CD14-positive monocyte (primary cell): ENCODE results near the gene PREX1. TPM values are rescaled to one million over a fixed set of nuclear protein-coding genes. Genes with fewer than 3 reads are reported as not detected.

Experiments used
- DNase-seq, 3 donors: peaks; one replicate each; pipeline ENCODE4 v3.0.0-alpha.2; 2011 to 2022
- H2AFZ ChIP-seq: 2 replicates; pipeline ENCODE4 v1.6.0; 2012; ENCODE audit warnings: mild to moderate bottlenecking, low read depth, low read length, inconsistent platforms; ENCODE audit not compliant: insufficient read depth, poor library complexity, severe bottlenecking
- H3K27ac ChIP-seq, 2 donors: 1 replicate in 1 of 2; 2 replicates in 1 of 2; pipeline ENCODE4 v1.5.1; 2012 to 2013; ENCODE audit warnings: low read length in 2 of 2, control low read depth in 1 of 2, inconsistent platforms in 1 of 2, low read depth in 1 of 2, mild to moderate bottlenecking in 1 of 2
- H3K27me3 ChIP-seq, 2 donors: one replicate each; pipeline versions ENCODE4 v1.6.0 to v1.6.1; 2011 to 2013; ENCODE audit warnings: low read length in 2 of 2; ENCODE audit not compliant: control insufficient read depth in 2 of 2, insufficient read depth in 2 of 2
- H3K36me3 ChIP-seq, 2 donors: replicated peaks in 1 of 2; 1 replicate in 1 of 2; 2 replicates in 1 of 2; pipeline versions ENCODE4 v1.5.1 to v1.6.1; 2012 to 2013; ENCODE audit warnings: low read length in 2 of 2, control low read depth in 1 of 2, inconsistent platforms in 1 of 2, mild to moderate bottlenecking in 1 of 2; ENCODE audit not compliant: insufficient read depth in 2 of 2, control insufficient read depth in 1 of 2
- H3K4me1 ChIP-seq, 2 donors: 1 replicate in 1 of 2; 2 replicates in 1 of 2; pipeline versions ENCODE4 v1.5.1 to v1.6.1; 2012 to 2013; ENCODE audit warnings: low read length in 2 of 2, control low read depth in 1 of 2, inconsistent platforms in 1 of 2, mild to moderate bottlenecking in 1 of 2, moderate library complexity in 1 of 2; ENCODE audit not compliant: insufficient read depth in 2 of 2, control insufficient read depth in 1 of 2
- H3K4me2 ChIP-seq: replicated peaks from 2 replicates; pipeline ENCODE3; 2012; ENCODE audit warnings: low read length, moderate library complexity, mild to moderate bottlenecking; ENCODE audit not compliant: poor library complexity, severe bottlenecking; ENCODE audit errors: extremely low read depth
- H3K4me3 ChIP-seq, 3 experiments: fragments of 200-600 bp in 1 of 3; sonication (generic) in 1 of 3; replicated peaks in 1 of 3; 1 replicate in 2 of 3; 2 replicates in 1 of 3; pipeline ENCODE4 v1.5.1; 2011 to 2013; ENCODE audit warnings: low read length in 3 of 3, mild to moderate bottlenecking in 3 of 3, control low read depth in 2 of 3, low read depth in 2 of 3, inconsistent platforms in 1 of 3, moderate library complexity in 1 of 3
- H3K79me2 ChIP-seq: 2 replicates; pipeline ENCODE4 v1.6.0; 2012; ENCODE audit warnings: mild to moderate bottlenecking, control low read depth, inconsistent platforms, low read length, moderate library complexity; ENCODE audit not compliant: insufficient read depth
- H3K9ac ChIP-seq: 2 replicates; pipeline ENCODE4 v1.6.0; 2017; ENCODE audit warnings: low read length, mild to moderate bottlenecking; ENCODE audit not compliant: insufficient read depth, poor library complexity, severe bottlenecking
- H3K9me3 ChIP-seq, 2 donors: replicated peaks in 1 of 2; 1 replicate in 1 of 2; 2 replicates in 1 of 2; pipeline versions ENCODE4 v1.5.1 to v1.6.1; 2012 to 2013; ENCODE audit warnings: low read length in 2 of 2, control low read depth in 1 of 2; ENCODE audit not compliant: control insufficient read depth in 1 of 2, insufficient read depth in 1 of 2
- H4K20me1 ChIP-seq: 2 replicates; pipeline ENCODE4 v1.6.0; 2012; ENCODE audit warnings: mild to moderate bottlenecking, low read length, control low read depth, moderate library complexity; ENCODE audit not compliant: insufficient read depth
- H3K27ac Mint-ChIP-seq, 7 donors: one replicate each; pipeline ENCODE4 v1.8.0; 2020; ENCODE audit warnings: mild to moderate bottlenecking in 7 of 7, mixed read lengths in 7 of 7, moderate library complexity in 6 of 7, inconsistent platforms in 2 of 7
- H3K27me3 Mint-ChIP-seq, 3 donors: one replicate each; pipeline ENCODE4 v1.8.0; 2021 to 2022; ENCODE audit warnings: low read depth in 3 of 3, mild to moderate bottlenecking in 3 of 3, mixed read lengths in 3 of 3, moderate library complexity in 3 of 3, inconsistent platforms in 1 of 3
- H3K36me3 Mint-ChIP-seq, 2 donors: one replicate each; pipeline ENCODE4 v1.8.0; 2020; ENCODE audit warnings: mixed read lengths in 2 of 2, inconsistent platforms in 1 of 2, mild to moderate bottlenecking in 1 of 2
- H3K4me1 Mint-ChIP-seq: one replicate; pipeline ENCODE4 v1.8.0; 2020; ENCODE audit warnings: mild to moderate bottlenecking, mixed read lengths
- H3K4me3 Mint-ChIP-seq, 2 donors: one replicate each; pipeline ENCODE4 v1.8.0; 2020; ENCODE audit warnings: mild to moderate bottlenecking in 2 of 2, mixed read lengths in 2 of 2, moderate library complexity in 1 of 2
- H3K9me3 Mint-ChIP-seq, 7 donors: one replicate each; pipeline ENCODE4 v1.8.0; 2020 to 2022; ENCODE audit warnings: mixed read lengths in 7 of 7, mild to moderate bottlenecking in 6 of 7, moderate library complexity in 6 of 7, inconsistent platforms in 2 of 7
- CTCF ChIP-seq: fragments of 200-600 bp; IDR thresholded peaks from one replicate; pipeline ENCODE4 v1.8.0; 2022; ENCODE audit warnings: antibody characterized with exemption, mild to moderate bottlenecking
- WGBS: methylation state at CpG from one replicate; pipeline ENCODE4 v1.1.5; 2013; ENCODE audit warnings: missing lambda C conversion rate; ENCODE audit not compliant: insufficient coverage; 5-methylcytosine and 5-hydroxymethylcytosine counted together
- intact Hi-C, 2 donors: fragments of 100-400 bp; cut with micrococcal nuclease; formaldehyde crosslinking; loops; one replicate each; pipeline versions ENCODE4 v1.15.0 to v1.15.1; 2023
- polyA plus RNA-seq, 3 donors: library from polyadenylated mRNA; depleted of rRNA in 1 of 3; unstranded in 2 of 3; stranded (reverse) in 1 of 3; fragments of 300-500 nt in 2 of 3; fragments of >200 nt in 1 of 3; fragmentation: Illumina TruSeq in 2 of 3; gene quantifications; 1 replicate in 2 of 3; 2 replicates in 1 of 3; pipeline ENCODE4 v1.2.3, GENCODE V29; 2012 to 2021

PREX1 gene
- polyA plus RNA-seq, 3 donors = 24.3 to 114 (median 27.5) TPM

- Histone ChIP-seq H3K4me3 (peak overlapping the region in 1 of 3 experiments; percentile 41), H2AFZ (no peak overlapping the region), H3K79me2 (peaks cover 96% of the 10 kb centered on the region), H3K9ac (no peak overlapping the region), H4K20me1 (peaks cover 92% of the 10 kb centered on the region), H3K36me3 (peaks cover 0 to 6% of the 10 kb centered on the region in 2 donors), H3K4me1 (peaks cover 97 to 99% of the 10 kb centered on the region in 2 donors), H3K9me3 (no peaks in the 10 kb centered on the region), H3K27me3 (no peaks in the 10 kb centered on the region), H3K27ac (peak overlapping the region; percentile 88 to 94), H3K4me2 (peak overlapping the region; percentile 56)
- TF ChIP-seq CTCF = no peak
- peak in 2 of 3 donors; percentile 62 to 67 for DNase-seq
- Mint-ChIP-seq H3K4me1 (peaks cover 99% of the 10 kb centered on the region), H3K4me3 (peak overlapping the region in 1 of 2 donors; percentile 63), H3K27me3 (no peaks in the 10 kb centered on the region), H3K36me3 (peaks cover 57 to 61% of the 10 kb centered on the region in 2 donors), H3K9me3 (peaks cover 0 to 1% (median 0%) of the 10 kb centered on the region in 7 donors), H3K27ac (peak overlapping the region; percentile 52 to 100 (median 98))
- 77% methylated on average over 5 of the region's 9 CpGs for WGBS
- intact Hi-C loops = loop anchor here (1.0 to 5.0 kb wide), 3 partner anchors 8 to 59 kb away; no protein-coding TSS in a partner anchor
These were observed 56.9 kb downstream of the PREX1 start for GRCh38 chr20:48770700-48771442.

- H3K9me3 ChIP-seq = no peaks in the 10 kb centered on the region
- peaks cover 0 to 6% of the 10 kb centered on the region in 2 donors for H3K36me3 ChIP-seq
- H3K4me3 ChIP-seq = no peak overlapping the region
- peak; percentile 88 to 95 (median 92) for DNase-seq
- H3K4me1 ChIP-seq = peaks cover 93 to 99% of the 10 kb centered on the region in 2 donors
- no peak overlapping the region for H3K9ac ChIP-seq
- peaks cover 90% of the 10 kb centered on the region for H4K20me1 ChIP-seq
- peaks cover 99% of the 10 kb centered on the region for H3K4me1 Mint-ChIP-seq
- H2AFZ ChIP-seq = no peak overlapping the region
- H3K4me2 ChIP-seq = peak overlapping the region; percentile 19
- no peak for TF ChIP-seq CTCF
- H3K36me3 Mint-ChIP-seq = peaks cover 49 to 58% of the 10 kb centered on the region in 2 donors
- peak overlapping the region; percentile 71 to 99 (median 85) for H3K27ac Mint-ChIP-seq
- no peaks in the 10 kb centered on the region for H3K27me3 Mint-ChIP-seq
- H3K27ac ChIP-seq = peak overlapping the region; percentile 37 to 94
- H3K27me3 ChIP-seq = no peaks in the 10 kb centered on the region
- H3K4me3 Mint-ChIP-seq = peak overlapping the region in 1 of 2 donors; percentile 47
- 44% methylated on average over 8 of the region's 21 CpGs for WGBS
- intact Hi-C loops = loop anchor here in 1 of 2 donors (5.0 kb wide), 1 partner anchor 1417 kb away; no protein-coding TSS in a partner anchor
- H3K79me2 ChIP-seq = peaks cover 96% of the 10 kb centered on the region
- peaks cover 0 to 6% (median 0%) of the 10 kb centered on the region in 7 donors for H3K9me3 Mint-ChIP-seq
These were observed 58.5 kb downstream of the PREX1 start for GRCh38 chr20:48769069-48769983.
